Caco-2 (cell line): ENCODE results near the gene SIRPA. TPM values are rescaled to one million over a fixed set of nuclear protein-coding genes. Genes with fewer than 3 reads are reported as not detected.

Experiments
- BruUV-seq: library from RNA; stranded (reverse); fragments of 400-500 nt; replicated peaks from 2 replicates; lab custom pipeline; 2021; lab: Mats Ljungman, UMichigan
- CTCF ChIA-PET: fragments of 300-600 bp; sonication (Branson Sonifier 250); formaldehyde crosslinking; loops from one replicate; lab custom pipeline; 2022; ENCODE audit warnings: antibody characterized with exemption; lab: Charles Lee
- POLR2A ChIA-PET: fragments of 300-600 bp; sonication (Branson Sonifier 250); formaldehyde crosslinking; loops from one replicate; lab custom pipeline; 2022; ENCODE audit warnings: antibody characterized with exemption; lab: Charles Lee
- DNase-seq, 2 experiments: peaks; one replicate each; pipeline versions ENCODE4 v3.0.0 to v3.0.0-alpha.2; 2020 to 2022
- H3K27me3 ChIP-seq: replicated peaks from 2 replicates; pipeline ENCODE4 v1.6.0; 2011; ENCODE audit warnings: low read length; ENCODE audit not compliant: control insufficient read depth, insufficient read depth
- H3K36me3 ChIP-seq: 2 replicates; pipeline ENCODE4 v1.5.1; 2011; ENCODE audit warnings: low read length; ENCODE audit not compliant: control insufficient read depth, insufficient read depth
- H3K4me1 ChIP-seq: fragments of 250-450 bp; sonication (Bioruptor Pico); 2 replicates; pipeline ENCODE4 v1.5.1; 2020; ENCODE audit warnings: mild to moderate bottlenecking
- H3K4me3 ChIP-seq: 2 replicates; pipeline ENCODE4 v1.5.1; 2011; ENCODE audit warnings: low read depth, mild to moderate bottlenecking, control low read depth, low read length
- H3K9me3 ChIP-seq: fragments of 250-450 bp; sonication (Bioruptor Pico); 2 replicates; pipeline ENCODE4 v1.5.1; 2020; ENCODE audit warnings: mild to moderate bottlenecking, moderate library complexity
- H3K27ac Mint-ChIP-seq: one replicate; pipeline ENCODE4 v1.8.0; 2022; ENCODE audit warnings: mixed read lengths; ENCODE audit not compliant: unreplicated experiment
- H3K27me3 Mint-ChIP-seq: one replicate; pipeline ENCODE4 v1.8.0; 2022; ENCODE audit warnings: mixed read lengths; ENCODE audit not compliant: insufficient read depth, unreplicated experiment
- H3K36me3 Mint-ChIP-seq: one replicate; pipeline ENCODE4 v1.8.0; 2022; ENCODE audit warnings: mild to moderate bottlenecking, mixed read lengths; ENCODE audit not compliant: insufficient read depth, unreplicated experiment
- H3K4me1 Mint-ChIP-seq: one replicate; pipeline ENCODE4 v1.8.0; 2022; ENCODE audit warnings: low read depth, mixed read lengths; ENCODE audit not compliant: unreplicated experiment
- H3K4me3 Mint-ChIP-seq: one replicate; pipeline ENCODE4 v1.8.0; 2022; ENCODE audit warnings: mild to moderate bottlenecking, moderate library complexity, mixed read lengths; ENCODE audit not compliant: unreplicated experiment
- H3K9me3 Mint-ChIP-seq: one replicate; pipeline ENCODE4 v1.8.0; 2022; ENCODE audit warnings: mixed read lengths; ENCODE audit not compliant: unreplicated experiment
- intact Hi-C: fragments of 100-400 bp; cut with micrococcal nuclease; formaldehyde crosslinking; loops from one replicate; pipeline ENCODE4 v1.10.0; 2022; ENCODE audit not compliant: unreplicated experiment
- total RNA-seq: library from RNA; stranded (reverse); gene quantifications from 2 replicates; pipeline ENCODE4 v1.2.3, GENCODE V29; 2022
- TF ChIP-seq, protein P1 (sequence below), 2 experiments: fragments of 200-600 bp in 1 of 2; IDR thresholded peaks; 1 replicate in 1 of 2; 2 replicates in 1 of 2; pipeline versions ENCODE4 v1.5.1 to v1.8.0; 2011 to 2022; ENCODE audit warnings: antibody characterized with exemption in 1 of 2, control low read depth in 1 of 2, inconsistent platforms in 1 of 2, low read depth in 1 of 2, low read length in 1 of 2, mild to moderate bottlenecking in 1 of 2, moderate library complexity in 1 of 2; ENCODE audit not compliant: insufficient read depth in 1 of 2, severe bottlenecking in 1 of 2, unreplicated experiment in 1 of 2

The SIRPA gene
- total RNA-seq, 1 experiment from 2014 or later = 33.3 TPM

- H3K36me3 ChIP-seq = no peaks in the 10 kb centered on the region
- no peaks in the 10 kb centered on the region for H3K9me3 Mint-ChIP-seq
- ChIA-PET POLR2A (no interaction called here), CTCF (no interaction called here)
- H3K4me1 Mint-ChIP-seq = peaks cover 6% of the 10 kb centered on the region
- no peak overlapping the region for H3K4me3 Mint-ChIP-seq
- H3K4me1 ChIP-seq = peaks cover 7% of the 10 kb centered on the region; the same call in 1 of the 2 replicates
- DNase-seq = no peak
- no peaks in the 10 kb centered on the region for H3K9me3 ChIP-seq
- H3K4me3 ChIP-seq = no peak overlapping the region
- H3K36me3 Mint-ChIP-seq = no peaks in the 10 kb centered on the region
- no peaks in the 10 kb centered on the region for H3K27me3 ChIP-seq
- no peak overlapping the region for H3K27ac Mint-ChIP-seq
- no peaks in the 10 kb centered on the region for H3K27me3 Mint-ChIP-seq
- intact Hi-C loops = no loop called here
- TF ChIP-seq, protein P1, sequence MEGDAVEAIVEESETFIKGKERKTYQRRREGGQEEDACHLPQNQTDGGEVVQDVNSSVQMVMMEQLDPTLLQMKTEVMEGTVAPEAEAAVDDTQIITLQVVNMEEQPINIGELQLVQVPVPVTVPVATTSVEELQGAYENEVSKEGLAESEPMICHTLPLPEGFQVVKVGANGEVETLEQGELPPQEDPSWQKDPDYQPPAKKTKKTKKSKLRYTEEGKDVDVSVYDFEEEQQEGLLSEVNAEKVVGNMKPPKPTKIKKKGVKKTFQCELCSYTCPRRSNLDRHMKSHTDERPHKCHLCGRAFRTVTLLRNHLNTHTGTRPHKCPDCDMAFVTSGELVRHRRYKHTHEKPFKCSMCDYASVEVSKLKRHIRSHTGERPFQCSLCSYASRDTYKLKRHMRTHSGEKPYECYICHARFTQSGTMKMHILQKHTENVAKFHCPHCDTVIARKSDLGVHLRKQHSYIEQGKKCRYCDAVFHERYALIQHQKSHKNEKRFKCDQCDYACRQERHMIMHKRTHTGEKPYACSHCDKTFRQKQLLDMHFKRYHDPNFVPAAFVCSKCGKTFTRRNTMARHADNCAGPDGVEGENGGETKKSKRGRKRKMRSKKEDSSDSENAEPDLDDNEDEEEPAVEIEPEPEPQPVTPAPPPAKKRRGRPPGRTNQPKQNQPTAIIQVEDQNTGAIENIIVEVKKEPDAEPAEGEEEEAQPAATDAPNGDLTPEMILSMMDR (IDR thresholded peaks at IDR 0.05; ENCODE audit: insufficient read depth in 1 of 2, low read depth in 1 of 2, low read length in 1 of 2, severe bottlenecking in 1 of 2, unreplicated experiment in 1 of 2) = no peak
- BruUV-seq = no TSS peak
Observed at GRCh38 chr20:1951436-1952115, 56.4 kb downstream of the SIRPA start.

- ChIA-PET CTCF (interaction anchor here (0.6 kb wide), 2 partner anchors 290 to 464 kb away, joined by 3 to 4 read pairs; no protein-coding TSS in a partner anchor), POLR2A (interaction anchor here (0.5 kb wide), 1 partner anchor 518 kb away, joined by 3 read pairs; the partner anchor contains the start of gene SNRPB)
- H3K36me3 Mint-ChIP-seq = no peaks in the 10 kb centered on the region
- H3K27ac Mint-ChIP-seq = no peak overlapping the region
- H3K4me1 ChIP-seq = peaks cover 6% of the 10 kb centered on the region; the same call in 1 of the 2 replicates
- intact Hi-C loops = no loop called here
- TF ChIP-seq, protein P1 (IDR thresholded peaks at IDR 0.05; ENCODE audit: insufficient read depth in 1 of 2, low read depth in 1 of 2, low read length in 1 of 2, severe bottlenecking in 1 of 2, unreplicated experiment in 1 of 2) = no peak
- H3K4me3 ChIP-seq = no peak overlapping the region
- no peaks in the 10 kb centered on the region for H3K9me3 ChIP-seq
- H3K4me1 Mint-ChIP-seq = peaks cover 6% of the 10 kb centered on the region
- H3K36me3 ChIP-seq = no peaks in the 10 kb centered on the region
- H3K4me3 Mint-ChIP-seq = no peak overlapping the region
- no peak for DNase-seq
- no peaks in the 10 kb centered on the region for H3K9me3 Mint-ChIP-seq
- no peaks in the 10 kb centered on the region for H3K27me3 Mint-ChIP-seq
- H3K27me3 ChIP-seq = no peaks in the 10 kb centered on the region
- BruUV-seq = no TSS peak
Observed at GRCh38 chr20:1952737-1953530, 57.7 kb downstream of the SIRPA start.

DNA sequence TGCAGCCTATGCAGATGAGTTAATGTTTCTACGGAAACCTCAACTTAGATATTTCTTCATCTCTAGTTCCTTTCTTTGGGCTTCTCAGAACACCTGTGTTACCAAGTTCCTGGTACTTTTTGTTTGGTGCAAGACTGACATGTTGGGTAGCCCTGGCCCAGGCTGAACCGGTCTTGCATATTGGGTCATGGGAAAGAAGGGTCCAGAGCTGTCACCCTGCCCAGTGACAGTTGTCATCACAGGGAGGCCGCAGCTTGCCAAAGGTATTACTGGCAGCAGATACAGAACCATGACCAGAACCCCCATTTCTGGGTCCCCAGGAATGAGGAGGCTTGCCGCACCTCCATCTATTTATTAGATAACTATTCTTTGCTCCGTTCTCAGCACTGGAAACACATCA, 58.4 kb downstream of the SIRPA start:
- no TSS peak for BruUV-seq
- Mint-ChIP-seq H3K27ac (no peak overlapping the region), H3K27me3 (no peaks in the 10 kb centered on the region), H3K4me1 (peaks cover 6% of the 10 kb centered on the region), H3K36me3 (no peaks in the 10 kb centered on the region), H3K4me3 (no peak overlapping the region), H3K9me3 (no peaks in the 10 kb centered on the region)
- TF ChIP-seq, protein P1 (IDR thresholded peaks at IDR 0.05; ENCODE audit: insufficient read depth in 1 of 2, low read depth in 1 of 2, low read length in 1 of 2, severe bottlenecking in 1 of 2, unreplicated experiment in 1 of 2) = no peak
- intact Hi-C loops = no loop called here
- Histone ChIP-seq H3K36me3 (no peaks in the 10 kb centered on the region), H3K27me3 (no peaks in the 10 kb centered on the region), H3K9me3 (no peaks in the 10 kb centered on the region), H3K4me1 (0 out of 2 replicates have a peak, but pooled peaks cover 4% of the 10 kb centered on the region), H3K4me3 (no peak overlapping the region)
- CTCF ChIA-PET = no interaction called here
- DNase-seq = no peak
- POLR2A ChIA-PET = no interaction called here
